GM12892 (cell line): ENCODE measurements around the gene UIMC1.

Source experiments
- POLR2A ChIP-seq: IDR thresholded peaks from 2 replicates; pipeline ENCODE4 v1.6.1; 2011; ENCODE audit warnings: low read depth, low read length, control low read depth
- POLR2AphosphoS5 ChIP-seq: IDR thresholded peaks from 2 replicates; pipeline ENCODE4 v1.6.1; 2011; ENCODE audit warnings: low read depth, low read length, control low read depth
- TAF1 ChIP-seq: IDR thresholded peaks from 2 replicates; pipeline ENCODE4 v1.6.1; 2011; ENCODE audit warnings: low read depth, mild to moderate bottlenecking, control low read depth, low read length, borderline replicate concordance

DNA sequence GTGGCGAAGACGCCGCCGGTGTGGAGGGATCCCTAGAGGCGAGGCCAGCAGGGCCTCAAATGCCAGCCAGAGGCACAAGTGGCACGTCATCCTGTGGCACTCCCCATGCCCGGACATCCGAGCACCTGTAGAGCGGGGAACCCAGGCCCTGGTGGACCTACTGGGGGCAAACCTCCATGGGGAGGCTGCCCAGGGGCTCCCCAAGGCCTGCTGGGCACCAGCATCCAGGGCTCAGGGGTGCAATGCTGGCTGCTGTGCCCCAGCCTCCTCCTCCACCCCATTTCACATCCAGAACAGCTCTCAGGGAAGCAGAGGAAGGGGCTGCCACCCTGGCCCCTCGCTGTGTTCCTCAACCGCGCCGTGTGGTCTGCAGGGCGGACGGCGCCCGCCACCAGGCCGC lies 151.0 kb downstream of the UIMC1 start:
- TF ChIP-seq POLR2A (no peak), POLR2AphosphoS5 (no peak), TAF1 (no peak)
